GM23248 (cell line): ENCODE measurements around the gene ST3GAL3.

ENCODE experiments used
- EZH2 ChIP-seq: fragments of 200-600 bp; sonication (generic); IDR thresholded peaks from 2 replicates; pipeline ENCODE4 v1.6.1; 2018; ENCODE audit warnings: antibody characterized with exemption, mild to moderate bottlenecking; ENCODE audit not compliant: insufficient read depth, poor library complexity, severe bottlenecking
- EZH2phosphoT487 ChIP-seq: fragments of 200-600 bp; sonication (generic); IDR thresholded peaks from 2 replicates; pipeline ENCODE4 v1.6.1; 2018; ENCODE audit warnings: antibody characterized with exemption, moderate library complexity, mild to moderate bottlenecking, low read depth; ENCODE audit not compliant: insufficient read depth

- TF ChIP-seq EZH2 (no peak), EZH2phosphoT487 (no peak)
These were observed 92.6 kb downstream of the ST3GAL3 start for GRCh38 chr1:43799656-43800635.
